GM10266 (cell line): ENCODE results near the gene PDE11A.
"Not testable (repeated sequence)": the region's sequence is repeated elsewhere in the genome, so short reads cannot be mapped to it uniquely, and the experiment has no call there.

ENCODE experiments used
- DNase-seq: peaks from one replicate; pipeline ENCODE4 v3.0.0; 2012; ENCODE audit errors: extremely low spot score
- TF ChIP-seq, protein P1 (sequence below): IDR thresholded peaks from 2 replicates; pipeline ENCODE4 v1.5.1; 2012; ENCODE audit warnings: mild to moderate bottlenecking, low read depth; ENCODE audit not compliant: control insufficient read depth, insufficient read depth; ENCODE audit errors: missing control alignments

The PDE11A gene

DNA sequence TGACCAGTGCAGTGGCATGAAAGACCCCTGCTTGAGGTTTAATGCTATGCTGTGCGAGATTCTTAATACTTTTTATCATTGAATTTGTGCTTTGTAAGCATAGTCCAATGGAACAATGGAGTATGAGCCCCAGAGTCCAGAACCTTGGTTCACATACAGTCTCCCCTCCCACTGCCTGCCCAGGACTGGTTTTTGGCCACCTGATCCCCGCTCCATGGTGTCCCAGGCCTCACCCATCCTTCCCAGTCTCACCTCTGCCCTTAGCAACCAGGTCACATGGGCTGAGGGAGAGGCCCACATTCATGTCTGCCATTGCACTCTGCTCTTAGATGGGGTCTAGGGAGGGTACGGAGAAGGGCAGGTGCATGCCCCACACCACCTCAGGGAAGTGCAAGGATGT, 6.3 kb downstream of the PDE11A start:
- DNase-seq = no peak
- TF ChIP-seq, protein P1, sequence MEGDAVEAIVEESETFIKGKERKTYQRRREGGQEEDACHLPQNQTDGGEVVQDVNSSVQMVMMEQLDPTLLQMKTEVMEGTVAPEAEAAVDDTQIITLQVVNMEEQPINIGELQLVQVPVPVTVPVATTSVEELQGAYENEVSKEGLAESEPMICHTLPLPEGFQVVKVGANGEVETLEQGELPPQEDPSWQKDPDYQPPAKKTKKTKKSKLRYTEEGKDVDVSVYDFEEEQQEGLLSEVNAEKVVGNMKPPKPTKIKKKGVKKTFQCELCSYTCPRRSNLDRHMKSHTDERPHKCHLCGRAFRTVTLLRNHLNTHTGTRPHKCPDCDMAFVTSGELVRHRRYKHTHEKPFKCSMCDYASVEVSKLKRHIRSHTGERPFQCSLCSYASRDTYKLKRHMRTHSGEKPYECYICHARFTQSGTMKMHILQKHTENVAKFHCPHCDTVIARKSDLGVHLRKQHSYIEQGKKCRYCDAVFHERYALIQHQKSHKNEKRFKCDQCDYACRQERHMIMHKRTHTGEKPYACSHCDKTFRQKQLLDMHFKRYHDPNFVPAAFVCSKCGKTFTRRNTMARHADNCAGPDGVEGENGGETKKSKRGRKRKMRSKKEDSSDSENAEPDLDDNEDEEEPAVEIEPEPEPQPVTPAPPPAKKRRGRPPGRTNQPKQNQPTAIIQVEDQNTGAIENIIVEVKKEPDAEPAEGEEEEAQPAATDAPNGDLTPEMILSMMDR = no peak

DNA sequence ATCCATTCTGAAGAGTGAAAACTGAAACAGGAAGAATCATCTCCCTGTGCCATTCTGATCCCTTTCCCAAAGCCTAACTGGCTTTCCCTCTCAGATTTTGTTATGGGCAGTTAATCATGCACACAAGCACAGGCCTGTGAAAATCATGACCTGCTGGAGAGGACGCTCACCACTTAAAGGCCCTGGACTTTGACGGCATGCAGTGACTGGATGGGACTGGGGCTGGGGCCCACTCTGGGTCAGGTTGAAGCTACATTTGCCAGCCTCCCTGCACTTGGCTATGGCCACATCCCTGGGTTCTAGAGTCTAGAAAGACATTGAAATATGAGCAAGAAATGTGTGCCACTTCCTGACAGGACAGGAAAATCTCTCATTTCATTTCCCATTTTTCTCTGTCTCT, 12.9 kb downstream of the PDE11A start:
- TF ChIP-seq, protein P1 = no peak

DNA sequence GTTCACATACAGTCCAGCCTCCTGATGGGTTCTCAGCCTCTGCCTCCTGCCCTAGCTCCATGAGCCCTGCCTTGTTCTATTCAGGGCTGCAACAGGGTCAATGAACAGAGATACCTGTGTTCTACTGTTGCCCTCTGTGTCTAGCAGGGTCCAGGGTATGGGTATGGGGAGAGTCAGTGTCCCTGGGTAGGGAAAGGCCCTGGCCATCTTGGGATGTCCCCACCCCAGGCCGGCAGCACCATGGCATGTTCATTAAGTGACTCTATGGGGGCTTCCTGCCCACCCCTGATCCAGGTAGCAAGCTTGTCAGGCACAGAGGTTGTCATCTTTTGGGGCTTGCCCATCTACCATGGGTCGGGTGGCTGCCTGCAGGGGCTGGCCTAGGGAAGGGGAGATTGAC, 13.5 kb downstream of the PDE11A start:
- no peak for DNase-seq
- TF ChIP-seq, protein P1 = no peak

More for the DNA sequence above, 12.9 kb downstream of the PDE11A start:
- DNase-seq = no peak

DNA sequence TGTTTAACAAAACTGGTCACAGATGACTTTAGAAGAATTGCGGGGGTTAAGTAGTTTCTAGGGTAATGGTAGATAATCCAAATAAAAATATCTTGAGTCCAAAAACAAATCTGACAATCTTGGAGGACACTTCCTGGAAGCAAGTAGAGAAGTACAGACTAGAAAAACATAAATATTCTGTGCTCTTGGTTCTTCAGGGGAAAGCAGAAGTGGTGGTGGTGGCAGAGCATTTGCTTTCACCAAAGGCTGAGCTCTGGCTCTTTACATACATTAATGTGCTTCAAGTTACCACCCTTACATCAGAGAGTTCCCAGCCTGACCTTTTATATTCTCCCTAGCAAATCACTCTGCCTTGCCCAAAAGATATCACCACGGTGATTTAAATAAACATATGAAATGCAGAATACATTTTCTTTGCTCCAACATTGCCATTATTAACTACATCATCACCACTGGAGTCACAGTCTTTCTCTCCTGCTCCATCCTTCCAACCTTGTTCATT, 15.3 kb downstream of the PDE11A start:
- TF ChIP-seq, protein P1 = no peak
- no peak for DNase-seq

DNA sequence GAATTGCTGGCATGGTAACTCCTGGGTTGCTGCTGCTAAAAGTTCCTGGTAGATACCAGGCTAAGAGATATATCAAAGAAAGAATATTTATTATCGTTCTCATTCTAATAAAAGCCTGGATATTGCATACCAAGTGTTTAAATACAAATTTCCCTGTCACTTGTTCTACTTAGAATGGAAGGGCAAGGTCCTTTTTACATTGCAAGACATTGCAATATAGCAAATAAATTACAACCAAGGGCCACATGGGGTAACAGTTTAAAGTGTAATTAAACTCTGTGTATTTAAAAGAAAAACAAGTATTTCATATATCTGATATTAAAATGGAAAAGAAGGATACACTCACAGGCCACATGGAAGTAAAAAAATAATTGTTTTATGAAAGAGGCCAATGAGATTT, 16.2 kb downstream of the PDE11A start:
- no peak for DNase-seq
- TF ChIP-seq, protein P1 = no peak

DNA sequence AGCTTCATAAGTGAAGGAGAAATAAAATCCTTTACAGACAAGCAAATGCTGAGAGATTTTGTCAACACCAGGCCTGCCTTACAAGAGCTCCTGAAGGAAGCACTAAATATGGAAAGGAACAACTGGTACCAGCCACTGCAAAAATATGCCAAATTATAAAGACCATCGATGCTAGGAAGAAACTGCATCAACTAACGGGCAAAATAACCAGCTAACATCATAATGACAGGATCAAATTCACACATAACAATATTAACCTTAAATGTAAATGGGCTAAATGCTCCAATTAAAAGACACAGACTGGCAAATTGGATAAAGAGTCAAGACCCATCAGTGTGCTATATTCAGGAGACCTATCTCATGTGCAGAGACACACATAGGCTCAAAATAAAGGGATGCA, 21.3 kb downstream of the PDE11A start:
- not testable (repeated sequence) for DNase-seq

DNA sequence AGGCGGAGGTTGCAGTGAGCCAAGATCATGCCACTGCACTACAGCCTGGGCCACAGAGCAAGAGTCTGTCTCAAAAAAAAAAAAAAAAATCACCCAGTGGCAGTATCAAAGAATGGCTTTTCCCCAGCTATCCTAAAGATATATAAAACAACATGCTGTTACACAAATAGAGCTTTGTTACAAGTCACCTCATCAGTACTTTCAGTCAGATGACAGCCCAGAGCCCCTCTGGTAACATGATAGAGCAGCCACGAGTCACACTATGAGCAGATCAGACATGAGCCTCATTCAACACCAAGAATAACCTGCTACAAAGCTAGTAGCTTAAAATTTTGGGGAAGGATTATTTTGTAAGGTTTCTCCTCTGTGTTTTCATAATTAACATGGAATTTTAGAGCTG, 25.2 kb downstream of the PDE11A start:
- TF ChIP-seq, protein P1 = no peak
- DNase-seq = no peak

DNA sequence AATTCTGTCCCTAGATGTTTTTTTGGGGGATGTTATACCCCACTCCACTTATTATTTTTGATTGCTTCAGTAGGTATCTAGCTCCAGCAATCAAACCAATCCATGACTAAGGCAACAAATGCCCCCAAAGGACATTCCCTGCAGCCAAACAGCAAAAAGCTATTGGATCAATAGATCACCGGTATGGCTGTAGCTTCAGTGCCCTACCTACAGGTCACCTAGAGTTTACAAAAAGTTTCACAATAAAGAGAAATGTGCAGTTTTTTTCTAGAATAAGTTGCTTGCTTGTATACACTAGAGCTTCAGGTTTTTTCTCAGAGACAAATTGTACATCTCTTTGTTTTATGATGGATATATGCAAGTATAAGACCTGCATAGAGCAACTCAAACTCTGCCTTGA, 27.7 kb downstream of the PDE11A start:
- TF ChIP-seq, protein P1 = no peak
- DNase-seq = no peak
